Measurements from ENCODE around the gene CERS5.

The CERS5 gene

GRCh38 chr12:50200552-50201273 lies 33.5 kb upstream of the CERS5 start:
- DNase-seq (ENCODE audit: extremely low read depth, insufficient read length) = no peak
- TF ChIP-seq CTCF (IDR thresholded peaks at IDR 0.05; ENCODE audit: insufficient read depth, low read length, poor library complexity, severe bottlenecking) = no peak
- H3K27me3 ChIP-seq (replicated peaks; ENCODE audit: control insufficient read depth, insufficient read depth, low read length) = no peaks in the 10 kb centered on the region
- H3K36me3 ChIP-seq (ENCODE audit: control insufficient read depth, insufficient read depth, low read length) = peaks cover 13% of the 10 kb centered on the region
- H3K4me3 ChIP-seq (replicated peaks; ENCODE audit: low read depth, low read length) = no peak overlapping the region

GRCh38 chr12:50198829-50199228 lies 31.7 kb upstream of the CERS5 start:
- DNase-seq (ENCODE audit: extremely low read depth, insufficient read length) = no peak
- H3K27me3 ChIP-seq (replicated peaks; ENCODE audit: control insufficient read depth, insufficient read depth, low read length) = no peaks in the 10 kb centered on the region
- no peak for TF ChIP-seq CTCF (IDR thresholded peaks at IDR 0.05; ENCODE audit: insufficient read depth, low read length, poor library complexity, severe bottlenecking)
- H3K4me3 ChIP-seq (replicated peaks; ENCODE audit: low read depth, low read length) = no peak overlapping the region
- peaks cover 9% of the 10 kb centered on the region for H3K36me3 ChIP-seq (ENCODE audit: control insufficient read depth, insufficient read depth, low read length)

- Histone ChIP-seq H3K36me3 (ENCODE audit: control insufficient read depth, insufficient read depth, low read length) (peaks cover 9% of the 10 kb centered on the region), H3K27me3 (replicated peaks; ENCODE audit: control insufficient read depth, insufficient read depth, low read length) (no peaks in the 10 kb centered on the region), H3K4me3 (replicated peaks; ENCODE audit: low read depth, low read length) (no peak overlapping the region)
- DNase-seq (ENCODE audit: extremely low read depth, insufficient read length) = no peak
- no peak for TF ChIP-seq CTCF (IDR thresholded peaks at IDR 0.05; ENCODE audit: insufficient read depth, low read length, poor library complexity, severe bottlenecking)
Observed at GRCh38 chr12:50197297-50197727, 30.1 kb upstream of the CERS5 start.

- no peak for DNase-seq (ENCODE audit: extremely low read depth, insufficient read length)
- TF ChIP-seq CTCF (IDR thresholded peaks at IDR 0.05; ENCODE audit: insufficient read depth, low read length, poor library complexity, severe bottlenecking) = no peak
- Histone ChIP-seq H3K27me3 (replicated peaks; ENCODE audit: control insufficient read depth, insufficient read depth, low read length) (no peaks in the 10 kb centered on the region), H3K36me3 (ENCODE audit: control insufficient read depth, insufficient read depth, low read length) (peaks cover 7% of the 10 kb centered on the region), H3K4me3 (replicated peaks; ENCODE audit: low read depth, low read length) (no peak overlapping the region)
Observed at GRCh38 chr12:50196537-50196936, 29.4 kb upstream of the CERS5 start.

- Histone ChIP-seq H3K36me3 (ENCODE audit: control insufficient read depth, insufficient read depth, low read length) (peaks cover 7% of the 10 kb centered on the region), H3K27me3 (replicated peaks; ENCODE audit: control insufficient read depth, insufficient read depth, low read length) (no peaks in the 10 kb centered on the region), H3K4me3 (replicated peaks; ENCODE audit: low read depth, low read length) (no peak overlapping the region)
- TF ChIP-seq CTCF (IDR thresholded peaks at IDR 0.05; ENCODE audit: insufficient read depth, low read length, poor library complexity, severe bottlenecking) = no peak
- DNase-seq (ENCODE audit: extremely low read depth, insufficient read length) = no peak
Observed at GRCh38 chr12:50195832-50196231, 28.7 kb upstream of the CERS5 start.

GRCh38 chr12:50192908-50193307 lies 25.7 kb upstream of the CERS5 start:
- Histone ChIP-seq H3K27me3 (replicated peaks; ENCODE audit: control insufficient read depth, insufficient read depth, low read length) (no peaks in the 10 kb centered on the region), H3K4me3 (replicated peaks; ENCODE audit: low read depth, low read length) (no peak overlapping the region), H3K36me3 (ENCODE audit: control insufficient read depth, insufficient read depth, low read length) (peaks cover 2% of the 10 kb centered on the region)
- TF ChIP-seq CTCF (IDR thresholded peaks at IDR 0.05; ENCODE audit: insufficient read depth, low read length, poor library complexity, severe bottlenecking) = no peak
- DNase-seq (ENCODE audit: extremely low read depth, insufficient read length) = no peak

Data from GM06990 (cell line).